Neural cell (in vitro differentiated cells): ENCODE data around the gene VWA1.

Experiments used
- CTCF ChIP-seq: fragments of 450-650 bp; IDR thresholded peaks from 2 replicates; pipeline ENCODE4 v1.5.1; 2014; ENCODE audit warnings: antibody characterized with exemption, mild to moderate bottlenecking, moderate library complexity; ENCODE audit not compliant: poor library complexity, severe bottlenecking
- EP300 ChIP-seq: fragments of 450-650 bp; conservative IDR thresholded peaks from 2 replicates; pipeline ENCODE4 v1.6.1; 2014; ENCODE audit warnings: antibody characterized with exemption, mild to moderate bottlenecking, moderate library complexity; ENCODE audit not compliant: poor library complexity, severe bottlenecking
- EZH2 ChIP-seq: fragments of 200-600, 300-800 bp; shearing (Covaris generic), sonication (generic); IDR thresholded peaks from 2 replicates; pipeline ENCODE4 v1.6.1; 2014; ENCODE audit warnings: antibody characterized with exemption, low read length, borderline replicate concordance, mild to moderate bottlenecking; ENCODE audit not compliant: insufficient read depth, poor library complexity, severe bottlenecking
- MXI1 ChIP-seq: fragments of 450-650 bp; conservative IDR thresholded peaks from 2 replicates; pipeline ENCODE4 v1.6.1; 2014; ENCODE audit warnings: antibody characterized with exemption, mild to moderate bottlenecking; ENCODE audit not compliant: poor library complexity, severe bottlenecking
- POLR2AphosphoS5 ChIP-seq: IDR thresholded peaks from 2 replicates; pipeline ENCODE4 v1.6.1; 2012
- RAD21 ChIP-seq: fragments of 450-650 bp; conservative IDR thresholded peaks from 2 replicates; pipeline ENCODE4 v1.6.1; 2014; ENCODE audit warnings: antibody characterized with exemption, mild to moderate bottlenecking, moderate library complexity
- REST ChIP-seq: IDR thresholded peaks from 2 replicates; pipeline ENCODE4 v1.6.1; 2012; ENCODE audit warnings: borderline replicate concordance
- SMC3 ChIP-seq: fragments of 450-650 bp; conservative IDR thresholded peaks from 2 replicates; pipeline ENCODE4 v1.6.1; 2014; ENCODE audit warnings: antibody characterized with exemption, mild to moderate bottlenecking, moderate library complexity; ENCODE audit not compliant: poor library complexity
- TAF1 ChIP-seq: IDR thresholded peaks from 2 replicates; pipeline ENCODE4 v1.6.1; 2012; ENCODE audit warnings: low read depth

GRCh38 chr1:1441002-1441888 is 5.8 kb downstream of the VWA1 start:
- TF ChIP-seq SMC3 (no peak), TAF1 (no peak), MXI1 (no peak), POLR2AphosphoS5 (no peak), CTCF (no peak), REST (no peak), RAD21 (no peak), EP300 (no peak), EZH2 (no peak)
